ENCODE results near the gene GRB2.
"Not testable (repeated sequence)": the region's sequence is repeated elsewhere in the genome, so short reads cannot be mapped to it uniquely, and the experiment has no call there.

Gene GRB2

GRCh38 chr17:75315541-75316243, 89.8 kb downstream of the GRB2 start:
- no peak for DNase-seq

- no peak for DNase-seq
Measured at GRCh38 chr17:75313941-75314551, 91.4 kb downstream of the GRB2 start.

GRCh38 chr17:75308732-75309629, 96.5 kb downstream of the GRB2 start:
- DNase-seq = no peak

- DNase-seq = no peak
Measured at GRCh38 chr17:75307957-75308731, 97.3 kb downstream of the GRB2 start.

- DNase-seq = no peak
Measured at GRCh38 chr17:75301502-75302206, 103.8 kb downstream of the GRB2 start.

- no peak for DNase-seq
Measured at GRCh38 chr17:75301049-75301448, 104.4 kb downstream of the GRB2 start.

- no peak for DNase-seq
Measured at GRCh38 chr17:75300280-75300679, 105.2 kb downstream of the GRB2 start.

GRCh38 chr17:75295201-75296158, 110.0 kb downstream of the GRB2 start:
- DNase-seq = no peak

GRCh38 chr17:75292810-75293448, 112.5 kb downstream of the GRB2 start:
- not testable (repeated sequence) for DNase-seq

GRCh38 chr17:75289832-75290337, 115.6 kb downstream of the GRB2 start:
- DNase-seq = peak; percentile 72

GRCh38 chr17:75289115-75289831, 116.2 kb downstream of the GRB2 start, which contains the start of gene SLC25A19:
TSS of gene SLC25A19 (minus strand) at chr17:75289433. CDS start at chr17:75286764, 2,669 bp downstream.
- DNase-seq = peak; percentile 92

GRCh38 chr17:75288770-75289114, 116.7 kb downstream of the GRB2 start:
- DNase-seq = peak; percentile 70

GRCh38 chr17:75288359-75288758, 117.1 kb downstream of the GRB2 start:
- no peak for DNase-seq

- DNase-seq = no peak
Measured at GRCh38 chr17:75287221-75287620, 118.3 kb downstream of the GRB2 start.

- no peak for DNase-seq
Measured at GRCh38 chr17:75285123-75285522, 120.4 kb downstream of the GRB2 start.

GRCh38 chr17:75280189-75280588, 125.3 kb downstream of the GRB2 start:
- not testable (repeated sequence) for DNase-seq

GRCh38 chr17:75277664-75278071, 127.8 kb downstream of the GRB2 start:
- DNase-seq = no peak

GRCh38 chr17:75273977-75274708, 131.3 kb downstream of the GRB2 start:
- DNase-seq = no peak

GRCh38 chr17:75272848-75273184, 132.7 kb downstream of the GRB2 start:
- DNase-seq = no peak
